Measurements from ENCODE around the gene COA1. TPM values are rescaled to one million over a fixed set of nuclear protein-coding genes. Genes with fewer than 3 reads are reported as not detected.
"Not testable (repeated sequence)": the region's sequence is repeated elsewhere in the genome, so short reads cannot be mapped to it uniquely, and the experiment has no call there.

COA1 gene
- total RNA-seq, 1 donor from 2014 or later, result 79.0 TPM

- H3K27me3 Mint-ChIP-seq, result no peaks in the 10 kb centered on the region
- H3K4me1 Mint-ChIP-seq, result peaks cover 48% of the 10 kb centered on the region
- no peak for DNase-seq
- peaks cover 17% of the 10 kb centered on the region for H3K9me3 Mint-ChIP-seq
- H3K36me3 Mint-ChIP-seq (ENCODE audit: low read depth), result peaks cover 28% of the 10 kb centered on the region
- H3K27ac Mint-ChIP-seq, result no peak overlapping the region
- no peak overlapping the region for H3K4me3 Mint-ChIP-seq
- intact Hi-C loops (cut with micrococcal nuclease), result loop anchor here (1.0 to 2.0 kb wide), 3 partner anchors 52 to 118 kb away; no protein-coding TSS in a partner anchor
Observed at GRCh38 chr7:43700059-43700501, 29.2 kb downstream of the COA1 start.

DNA sequence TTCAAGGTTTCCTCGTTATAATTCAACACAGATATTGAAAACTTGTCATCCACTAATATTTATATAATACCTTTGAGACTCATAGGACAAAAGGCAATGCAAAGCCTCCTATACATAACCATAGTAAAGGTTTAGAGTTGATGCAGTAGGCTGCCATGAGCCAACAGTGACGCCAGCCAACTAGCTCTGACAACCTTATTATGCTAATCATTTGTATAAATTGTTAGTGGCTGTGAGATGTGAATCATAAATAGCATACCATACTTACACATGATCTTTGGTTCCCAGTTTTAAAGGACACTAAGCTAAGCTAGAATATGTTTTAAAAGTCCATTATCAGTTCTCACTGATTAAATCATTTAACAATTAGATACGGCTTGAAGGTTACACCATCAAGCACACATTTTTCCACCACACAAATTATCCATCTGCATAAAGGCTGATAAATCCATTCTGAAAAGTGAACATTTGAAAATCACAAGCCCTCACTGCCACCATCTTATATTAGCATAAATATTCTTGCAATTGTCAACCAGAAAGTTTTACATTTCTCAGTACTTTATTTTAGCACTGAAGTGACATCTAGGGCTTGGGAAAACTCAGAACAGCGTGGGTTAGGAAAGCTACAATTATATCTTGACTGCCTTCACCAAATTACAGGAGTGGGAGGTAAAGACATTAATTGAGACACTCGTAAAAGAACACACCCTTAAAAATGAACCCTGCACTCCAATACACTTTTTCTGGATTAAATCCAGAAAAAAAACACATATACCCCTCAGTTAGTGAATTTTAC is 30.7 kb downstream of the COA1 start:
- Mint-ChIP-seq H3K4me3 (no peak overlapping the region), H3K4me1 (peaks cover 38% of the 10 kb centered on the region), H3K9me3 (peaks cover 3% of the 10 kb centered on the region), H3K27me3 (no peaks in the 10 kb centered on the region), H3K36me3 (ENCODE audit: low read depth) (peaks cover 14% of the 10 kb centered on the region), H3K27ac (no peak overlapping the region)
- intact Hi-C loops (cut with micrococcal nuclease), result loop anchor here (1.0 kb wide), 1 partner anchor 9 kb away; no protein-coding TSS in a partner anchor
- no peak for DNase-seq

DNA sequence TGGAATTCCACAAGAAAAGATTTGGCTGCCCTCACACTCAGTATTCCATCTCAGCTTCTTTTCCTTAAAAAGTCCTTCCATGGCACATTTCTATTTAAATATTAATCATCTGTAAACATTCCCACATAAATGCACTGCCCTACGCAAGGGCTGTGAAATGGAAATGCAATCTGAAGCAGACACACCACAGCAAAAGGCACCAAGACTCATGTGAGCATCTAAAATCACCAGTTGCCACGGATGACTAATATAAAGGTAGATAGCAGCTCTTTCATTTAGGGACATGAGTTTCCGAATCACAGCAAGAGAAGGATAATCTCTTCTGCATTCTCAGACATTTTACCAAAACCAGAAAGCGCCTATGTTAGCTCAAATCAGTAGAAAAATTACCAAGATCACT is 31.6 kb downstream of the COA1 start:
- H3K27me3 Mint-ChIP-seq, result no peaks in the 10 kb centered on the region
- no peak overlapping the region for H3K27ac Mint-ChIP-seq
- H3K36me3 Mint-ChIP-seq (ENCODE audit: low read depth), result peaks cover 5% of the 10 kb centered on the region
- peaks cover 28% of the 10 kb centered on the region for H3K4me1 Mint-ChIP-seq
- no peaks in the 10 kb centered on the region for H3K9me3 Mint-ChIP-seq
- intact Hi-C loops (cut with micrococcal nuclease), result loop anchor here (1.0 kb wide), 1 partner anchor 8 kb away; no protein-coding TSS in a partner anchor
- no peak for DNase-seq
- H3K4me3 Mint-ChIP-seq, result no peak overlapping the region

DNA sequence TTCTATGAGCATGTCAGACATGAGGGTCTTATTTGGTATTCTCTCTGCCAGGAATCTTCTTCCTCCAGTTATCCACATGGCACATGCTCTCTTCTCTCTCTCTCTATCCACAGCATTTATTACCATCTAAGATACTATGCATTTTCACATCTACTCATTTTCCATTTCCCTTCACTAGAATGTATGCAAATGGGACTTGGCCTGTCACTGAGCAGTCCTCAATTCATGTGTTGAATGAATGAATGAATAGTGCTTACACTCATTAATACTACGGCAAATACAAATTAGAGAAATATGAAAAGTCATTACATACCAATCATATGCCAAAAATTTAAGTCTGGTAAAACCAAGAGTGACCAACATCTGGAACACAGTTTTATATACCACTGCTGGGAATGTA is 34.0 kb downstream of the COA1 start:
- H3K4me3 Mint-ChIP-seq, result no peak overlapping the region
- H3K9me3 Mint-ChIP-seq, result no peaks in the 10 kb centered on the region
- intact Hi-C loops (cut with micrococcal nuclease), result no loop called here
- no peak for DNase-seq
- peaks cover 2% of the 10 kb centered on the region for H3K36me3 Mint-ChIP-seq (ENCODE audit: low read depth)
- peaks cover 21% of the 10 kb centered on the region for H3K4me1 Mint-ChIP-seq
- no peak overlapping the region for H3K27ac Mint-ChIP-seq
- no peaks in the 10 kb centered on the region for H3K27me3 Mint-ChIP-seq

DNA sequence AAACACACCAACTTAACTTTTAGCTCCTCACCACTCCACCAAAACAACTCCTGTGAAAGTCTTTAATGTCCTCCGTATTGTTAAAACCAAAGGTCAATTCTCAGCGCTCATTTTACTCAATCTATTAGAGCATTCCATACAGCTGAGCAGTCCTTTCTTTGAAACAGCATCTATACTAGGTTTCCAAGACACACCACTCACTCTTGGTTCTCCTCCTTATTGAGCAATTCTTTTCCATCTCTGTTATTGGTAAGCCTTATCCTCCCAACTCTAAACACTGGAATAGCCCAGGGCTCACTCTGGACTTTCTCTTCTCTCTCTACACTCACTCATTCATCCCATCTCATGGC is 34.9 kb downstream of the COA1 start:
- Mint-ChIP-seq H3K4me1 (peaks cover 17% of the 10 kb centered on the region), H3K27me3 (no peaks in the 10 kb centered on the region), H3K36me3 (ENCODE audit: low read depth) (peaks cover 2% of the 10 kb centered on the region), H3K27ac (no peak overlapping the region), H3K4me3 (no peak overlapping the region), H3K9me3 (no peaks in the 10 kb centered on the region)
- DNase-seq, result no peak
- intact Hi-C loops (cut with micrococcal nuclease), result no loop called here

DNA sequence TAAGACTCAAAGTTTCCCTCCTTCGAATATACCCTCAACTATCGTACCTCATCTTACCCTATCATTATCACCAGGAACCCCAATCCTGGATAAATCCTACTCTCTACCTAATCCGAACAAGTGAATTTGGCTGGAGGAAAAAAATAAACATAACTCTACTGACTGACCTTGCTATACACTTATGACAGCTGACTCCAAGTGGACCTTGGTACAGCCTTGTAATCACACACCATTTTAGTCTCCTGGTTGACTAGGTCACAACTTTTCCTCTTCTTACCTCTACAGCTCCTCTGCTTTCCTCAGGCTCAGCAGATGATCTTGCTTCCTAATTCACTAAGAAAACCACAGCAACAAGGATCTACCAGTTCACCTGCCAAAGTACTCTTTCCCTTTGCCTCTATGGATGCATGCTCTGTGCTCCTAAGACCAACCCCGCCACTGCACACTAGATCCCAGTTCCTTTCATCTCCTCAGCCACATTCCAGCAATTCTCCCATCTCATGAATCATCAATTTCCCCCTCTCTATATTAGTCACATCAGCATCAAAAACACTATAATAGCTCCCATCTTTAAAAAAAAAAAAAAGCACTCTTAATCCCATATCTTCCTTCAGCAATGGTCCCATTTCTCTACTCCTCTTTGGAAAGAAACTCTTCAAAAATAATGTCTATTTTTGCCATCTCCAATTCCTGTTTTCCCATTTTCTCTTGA is 35.5 kb downstream of the COA1 start:
- Mint-ChIP-seq H3K4me3 (no peak overlapping the region), H3K9me3 (no peaks in the 10 kb centered on the region)
- intact Hi-C loops (cut with micrococcal nuclease), result no loop called here

DNA sequence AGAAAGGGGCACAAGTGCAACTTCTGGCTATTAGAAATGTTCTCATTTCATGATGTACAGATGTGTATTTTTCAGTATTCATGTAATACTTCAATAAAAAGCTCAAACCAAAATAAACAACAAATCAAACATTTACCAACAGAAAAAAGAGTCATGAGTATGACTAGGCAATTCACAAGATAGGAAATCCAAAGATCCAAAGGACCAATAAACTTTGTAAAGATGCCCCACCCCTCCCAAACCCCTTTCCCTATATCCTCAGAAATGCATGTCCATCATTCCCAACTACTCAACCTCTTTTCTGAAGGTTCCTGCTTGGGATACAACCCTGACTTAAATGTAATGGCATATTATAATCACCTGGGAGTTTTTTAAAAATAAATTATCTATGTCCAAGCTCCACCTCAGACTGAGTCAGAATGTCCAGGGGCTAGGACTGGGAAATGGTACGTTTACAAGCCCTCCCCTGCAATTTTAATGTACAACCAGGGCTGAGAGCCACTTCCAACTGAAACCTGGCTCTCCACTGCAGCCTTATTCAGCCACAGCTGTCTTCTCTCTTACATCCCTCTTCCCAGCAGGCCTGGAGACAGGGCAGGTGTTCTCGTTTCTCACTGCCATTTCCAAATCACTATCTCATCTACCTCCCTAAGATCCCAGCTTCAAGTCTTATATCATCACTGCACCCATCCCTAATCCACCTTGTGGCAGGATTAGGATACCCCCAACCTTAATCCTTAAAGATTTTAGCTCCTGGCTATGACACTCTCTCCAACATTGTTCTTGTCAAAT is 36.5 kb downstream of the COA1 start:
- Mint-ChIP-seq H3K4me1 (peaks cover 18% of the 10 kb centered on the region), H3K4me3 (no peak overlapping the region), H3K27ac (no peak overlapping the region), H3K36me3 (ENCODE audit: low read depth) (peaks cover 11% of the 10 kb centered on the region), H3K9me3 (peaks cover 3% of the 10 kb centered on the region), H3K27me3 (no peaks in the 10 kb centered on the region)
- DNase-seq, result no peak
- intact Hi-C loops (cut with micrococcal nuclease), result no loop called here

More for the DNA sequence above, 35.5 kb downstream of the COA1 start:
- Mint-ChIP-seq H3K36me3 (ENCODE audit: low read depth) (peaks cover 4% of the 10 kb centered on the region), H3K27ac (no peak overlapping the region), H3K27me3 (no peaks in the 10 kb centered on the region), H3K4me1 (peaks cover 18% of the 10 kb centered on the region)
- DNase-seq, result no peak

DNA sequence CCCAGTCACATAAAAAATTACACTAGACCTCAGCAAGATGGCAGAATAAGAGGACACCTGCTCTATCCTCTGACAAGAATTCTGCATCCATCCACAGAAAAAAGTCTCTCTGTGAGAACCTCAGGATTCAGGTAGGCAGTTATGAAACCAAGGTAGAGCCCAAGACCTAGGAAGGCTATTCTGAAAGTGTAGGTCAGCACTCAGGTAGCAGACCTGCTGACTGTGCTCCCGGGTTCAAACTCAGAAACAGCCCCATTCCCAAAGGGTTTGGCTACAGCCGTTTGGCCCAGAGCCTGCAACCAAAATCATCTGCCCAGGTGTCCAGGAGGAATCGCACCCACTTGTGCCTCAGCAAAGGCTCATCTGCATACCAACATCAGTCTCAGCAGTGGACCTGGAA is 37.7 kb downstream of the COA1 start:
- H3K27me3 Mint-ChIP-seq, result no peaks in the 10 kb centered on the region
- intact Hi-C loops (cut with micrococcal nuclease), result no loop called here
- DNase-seq, result no peak
- peaks cover 15% of the 10 kb centered on the region for H3K36me3 Mint-ChIP-seq (ENCODE audit: low read depth)
- peaks cover 19% of the 10 kb centered on the region for H3K4me1 Mint-ChIP-seq
- no peak overlapping the region for H3K27ac Mint-ChIP-seq
- H3K4me3 Mint-ChIP-seq, result no peak overlapping the region
- H3K9me3 Mint-ChIP-seq, result peaks cover 7% of the 10 kb centered on the region

DNA sequence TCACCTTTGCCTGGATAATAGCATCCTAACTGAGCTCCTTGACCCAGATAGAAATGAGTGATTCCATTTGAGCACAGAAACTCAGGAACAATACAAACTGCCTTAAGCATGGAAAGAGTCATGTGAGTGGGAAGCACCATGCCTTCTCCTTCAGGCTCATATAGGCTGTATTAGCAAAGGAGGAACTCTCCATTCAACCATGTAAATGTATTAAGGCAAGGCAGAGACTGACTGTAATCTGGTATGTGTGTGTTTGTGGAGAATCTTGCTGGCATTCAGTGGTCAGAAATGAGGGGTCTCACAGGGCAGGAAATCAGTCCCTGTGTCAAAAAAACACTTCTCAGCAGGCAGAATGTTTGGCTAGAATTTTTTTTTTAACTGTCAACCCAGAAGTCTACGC is 40.2 kb downstream of the COA1 start:
- Mint-ChIP-seq H3K27ac (no peak overlapping the region), H3K27me3 (no peaks in the 10 kb centered on the region), H3K9me3 (peaks cover 7% of the 10 kb centered on the region), H3K36me3 (ENCODE audit: low read depth) (peaks cover 21% of the 10 kb centered on the region), H3K4me3 (no peak overlapping the region), H3K4me1 (peaks cover 24% of the 10 kb centered on the region)
- DNase-seq, result no peak
- intact Hi-C loops (cut with micrococcal nuclease), result loop anchor here (1.0 kb wide), 1 partner anchor 9 kb away; no protein-coding TSS in a partner anchor

DNA sequence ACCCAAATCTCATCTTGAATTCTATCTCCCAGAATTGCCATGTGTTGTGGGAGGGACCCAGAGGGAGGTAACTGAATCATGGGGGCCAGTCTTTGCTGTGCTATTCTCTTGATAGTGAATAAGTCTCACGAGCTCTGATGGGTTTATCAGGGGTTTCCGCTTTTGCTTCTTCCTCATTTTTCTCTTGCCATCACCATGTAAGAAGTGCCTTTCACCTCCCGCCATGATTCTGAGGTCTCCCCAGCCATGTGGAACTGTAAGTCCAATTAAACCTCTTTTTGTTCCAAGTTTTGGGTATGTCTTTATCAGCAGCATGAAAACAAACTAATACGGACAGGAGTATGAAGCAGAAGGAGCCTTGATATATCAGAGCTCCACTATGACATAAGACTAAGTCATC is 41.5 kb downstream of the COA1 start:
- DNase-seq; H3K27me3 Mint-ChIP-seq; H3K27ac Mint-ChIP-seq; H3K4me3 Mint-ChIP-seq; H3K9me3 Mint-ChIP-seq; intact Hi-C loops (cut with micrococcal nuclease): not testable (repeated sequence)
- Mint-ChIP-seq H3K4me1 (peaks cover 28% of the 10 kb centered on the region), H3K36me3 (ENCODE audit: low read depth) (peaks cover 25% of the 10 kb centered on the region)

GRCh38 chr7:43686991-43687390 is 42.3 kb downstream of the COA1 start:
- Mint-ChIP-seq H3K4me1 (peaks cover 33% of the 10 kb centered on the region), H3K9me3 (peaks cover 7% of the 10 kb centered on the region), H3K27ac (no peak overlapping the region), H3K27me3 (no peaks in the 10 kb centered on the region), H3K36me3 (ENCODE audit: low read depth) (peaks cover 25% of the 10 kb centered on the region), H3K4me3 (no peak overlapping the region)
- no peak for DNase-seq
- intact Hi-C loops (cut with micrococcal nuclease), result no loop called here

GRCh38 chr7:43680736-43681135 is 48.6 kb downstream of the COA1 start:
- Mint-ChIP-seq H3K27ac (no peak overlapping the region), H3K4me1 (peaks cover 40% of the 10 kb centered on the region), H3K27me3 (no peaks in the 10 kb centered on the region), H3K9me3 (peaks cover 3% of the 10 kb centered on the region), H3K36me3 (ENCODE audit: low read depth) (peaks cover 12% of the 10 kb centered on the region), H3K4me3 (no peak overlapping the region)
- intact Hi-C loops (cut with micrococcal nuclease), result no loop called here
- DNase-seq, result no peak

DNA sequence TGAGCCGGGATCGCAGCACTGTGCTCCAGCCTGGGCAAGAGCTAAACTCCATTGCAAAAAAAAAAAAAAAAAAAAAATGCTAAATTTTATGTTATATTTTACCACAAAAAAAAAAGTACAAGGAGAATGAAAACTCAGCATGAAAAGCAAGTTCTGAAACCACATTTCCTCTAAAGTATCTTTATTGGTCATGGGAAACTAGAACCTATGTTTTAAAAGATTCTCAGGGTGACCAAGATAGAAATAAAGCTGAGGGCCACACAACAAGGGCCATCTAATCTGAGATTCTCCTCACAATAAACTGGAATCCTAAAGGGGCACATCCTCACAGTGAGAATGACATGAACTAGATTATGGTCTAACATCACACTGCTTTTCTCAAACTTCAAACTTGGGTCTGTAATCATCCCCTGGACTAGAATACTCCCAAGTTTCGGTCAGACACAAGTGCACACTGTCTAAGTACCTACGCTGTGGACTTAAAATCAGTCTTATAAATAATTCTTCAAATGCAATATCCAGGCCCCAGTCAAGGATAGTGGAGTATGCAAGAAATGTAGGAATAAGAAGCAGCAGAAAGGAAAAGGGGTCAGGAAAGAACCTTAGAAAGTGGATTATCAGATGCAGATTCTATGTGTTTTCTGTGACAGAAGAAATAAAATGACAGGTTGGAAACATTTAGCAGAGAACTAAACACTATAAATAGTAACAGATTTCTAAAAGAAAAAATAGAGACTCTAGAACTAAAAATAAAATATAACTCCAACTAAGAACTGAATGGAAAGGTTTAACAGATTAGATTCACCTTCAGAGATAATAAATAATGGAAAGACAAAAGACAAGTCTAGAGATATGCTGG is 49.9 kb downstream of the COA1 start:
- Mint-ChIP-seq H3K9me3 (peaks cover 7% of the 10 kb centered on the region), H3K27ac (peak overlapping the region; percentile 66), H3K4me3 (peak overlapping the region; percentile 34), H3K4me1 (peaks cover 43% of the 10 kb centered on the region), H3K36me3 (ENCODE audit: low read depth) (peaks cover 13% of the 10 kb centered on the region), H3K27me3 (no peaks in the 10 kb centered on the region)
- DNase-seq, result no peak
- intact Hi-C loops (cut with micrococcal nuclease), result loop anchor here (1.0 to 2.0 kb wide), 2 partner anchors 10 to 49 kb away; partner anchors contain the start of gene COA1
